Measurements from ENCODE around the gene PPP1R3G. TPM values are rescaled to one million over a fixed set of nuclear protein-coding genes. Genes with fewer than 3 reads are reported as not detected.

Gene PPP1R3G
- total RNA-seq, 1 experiment from 2014 or later: not detected

GRCh38 chr6:5081955-5082354 is 3.2 kb upstream of the PPP1R3G start:
- no peaks in the 10 kb centered on the region for H3K4me1 ChIP-seq (ENCODE audit: insufficient read depth, low read length)
- H3K23me2 ChIP-seq (ENCODE audit: insufficient read length, low read depth, low read length, poor library complexity, severe bottlenecking): peaks cover 23% of the 10 kb centered on the region
- Mint-ChIP-seq H3K4me3 (no peak overlapping the region), H3K27me3 (ENCODE audit: low read depth) (peaks cover 67% of the 10 kb centered on the region), H3K27ac (no peak overlapping the region), H3K9me3 (peaks cover 9 to 11% of the 10 kb centered on the region in 2 experiments), H3K36me3 (ENCODE audit: insufficient read depth in 1 of 3, low read depth in 3 of 3) (peaks cover 0 to 5% (median 0%) of the 10 kb centered on the region in 3 experiments; a peak in 3 of 7 replicates), H3K4me1 (peaks cover 6 to 8% of the 10 kb centered on the region in 2 experiments)
- no peak overlapping the region for H3K23ac ChIP-seq (ENCODE audit: insufficient read length, low read depth, low read length)
- no peak overlapping the region for H4K8ac ChIP-seq (replicated peaks; ENCODE audit: insufficient read length, low read depth, low read length)
- H3K4me2 ChIP-seq (ENCODE audit: insufficient read depth, insufficient read length, low read length): no peak overlapping the region
- no peak overlapping the region for H3T11ph ChIP-seq (ENCODE audit: low read length)
- no peak for TF ChIP-seq CTCF (conservative IDR thresholded peaks at IDR 0.05)
- no peak overlapping the region for H3K18ac ChIP-seq (ENCODE audit: insufficient read length, low read depth, low read length)
- no peaks in the 10 kb centered on the region for H4K20me1 ChIP-seq (ENCODE audit: control insufficient read depth, insufficient read depth, insufficient read length)
- no peak overlapping the region for H3K56ac ChIP-seq (ENCODE audit: insufficient read length, low read depth, low read length)
- H3K9ac ChIP-seq (ENCODE audit: extremely low read depth, insufficient read length, low read length): no peak overlapping the region
- H3K79me2 ChIP-seq (ENCODE audit: insufficient read depth, low read length): no peaks in the 10 kb centered on the region
- no peak overlapping the region for H4K91ac ChIP-seq (ENCODE audit: insufficient read length, low read depth, low read length)
- peaks cover 28% of the 10 kb centered on the region; the same call in 1 of the 2 replicates for H3K27me3 ChIP-seq (ENCODE audit: insufficient read depth, low read length)
- no peak overlapping the region for H2BK120ac ChIP-seq (ENCODE audit: low read depth, low read length, poor library complexity, severe bottlenecking)
- H2BK15ac ChIP-seq (ENCODE audit: low read depth, low read length): no peak overlapping the region
- no peaks in the 10 kb centered on the region for H3K79me1 ChIP-seq (ENCODE audit: insufficient read depth, low read depth, low read length, poor library complexity, severe bottlenecking)
- H2BK12ac ChIP-seq (ENCODE audit: insufficient read length, low read depth, low read length): no peak overlapping the region
- no peak overlapping the region for H3K14ac ChIP-seq (ENCODE audit: insufficient read depth, low read length)
- no peak overlapping the region for H2AFZ ChIP-seq (ENCODE audit: low read length)
- no peak overlapping the region for H2BK5ac ChIP-seq (ENCODE audit: insufficient read length, low read length)
- H3K9me3 ChIP-seq (ENCODE audit: control insufficient read depth, low read depth, low read length): no peaks in the 10 kb centered on the region
- H2AK5ac ChIP-seq (ENCODE audit: insufficient read length, low read length): no peak overlapping the region
- WGBS (ENCODE audit: extremely low coverage, insufficient read length, low lambda C conversion rate): no CpG with 5 or more reads among the region's 4 CpGs
- H3K27ac ChIP-seq (ENCODE audit: insufficient read length, low read depth, low read length): no peak overlapping the region
- H4K5ac ChIP-seq (ENCODE audit: insufficient read length, low read depth, low read length): no peak overlapping the region
- DNase-seq: no peak
- no peak overlapping the region for H2BK20ac ChIP-seq (ENCODE audit: low read depth, low read length, poor library complexity, severe bottlenecking)
- no peak overlapping the region for H3K4ac ChIP-seq (ENCODE audit: low read depth, low read length)
